Peyer's patch (tissue), 4 donors: ENCODE results near the gene SSPN.

ENCODE experiments used
- CTCF ChIP-seq, 6 experiments: fragments of 450-650 bp in 4 of 6; fragments of 200-600 bp in 2 of 6; sonication (generic) in 1 of 6; IDR thresholded peaks; one replicate each; pipeline ENCODE4 v1.5.1; 2017 to 2019; ENCODE audit warnings: antibody characterized with exemption in 6 of 6, mild to moderate bottlenecking in 3 of 6, moderate library complexity in 1 of 6
- POLR2A ChIP-seq, 2 donors: fragments of 450-650 bp; IDR thresholded peaks; one replicate each; pipeline ENCODE4 v1.5.1; 2017; ENCODE audit warnings: antibody characterized with exemption in 2 of 2, mild to moderate bottlenecking in 2 of 2, moderate library complexity in 2 of 2

GRCh38 chr12:26193539-26193938 lies 1.8 kb upstream of the SSPN start:
- no peak for TF ChIP-seq POLR2A (IDR thresholded peaks at IDR 0.05)
- no peak for TF ChIP-seq CTCF (IDR thresholded peaks at IDR 0.05)
